ENCODE results near the gene TFF2. TPM values are rescaled to one million over a fixed set of nuclear protein-coding genes. Genes with fewer than 3 reads are reported as not detected.

The TFF2 gene
- total and polyA plus RNA-seq, 3 experiments from 2014 or later: not detected

GRCh38 chr21:42331660-42332059 lies 19.1 kb downstream of the TFF2 start:
- peaks cover 0 to 23% (median 4%) of the 10 kb centered on the region in 3 donors for H3K36me3 Mint-ChIP-seq
- POLR2A ChIA-PET: no interaction called here
- H3K27ac ChIP-seq (ENCODE audit: low read depth, low read length): no peak overlapping the region
- CTCF ChIA-PET: no interaction called here
- peaks cover 14 to 21% (median 18%) of the 10 kb centered on the region in 5 donors for H3K9me3 Mint-ChIP-seq
- H3K4me3 ChIP-seq (ENCODE audit: low read length): no peak overlapping the region
- H3K27ac Mint-ChIP-seq: no peak overlapping the region
- no peaks in the 10 kb centered on the region for H3K27me3 ChIP-seq (ENCODE audit: insufficient read depth, low read length, poor library complexity, severe bottlenecking)
- peaks cover 4 to 8% of the 10 kb centered on the region in 2 donors for H3K27me3 Mint-ChIP-seq
- H3K4me3 Mint-ChIP-seq: no peak overlapping the region
- peaks cover 9% of the 10 kb centered on the region for H3K9me3 ChIP-seq (ENCODE audit: low read length)
- no peaks in the 10 kb centered on the region for H3K4me1 ChIP-seq (ENCODE audit: insufficient read depth, low read length)
- no peaks in the 10 kb centered on the region for H3K36me3 ChIP-seq (ENCODE audit: insufficient read depth, low read length)
- no peaks in the 10 kb centered on the region for H3K4me1 Mint-ChIP-seq
- no peak for DNase-seq

GRCh38 chr21:42330380-42331371 lies 20.1 kb downstream of the TFF2 start:
- no peak for DNase-seq
- Mint-ChIP-seq H3K9me3 (peaks cover 14 to 21% (median 18%) of the 10 kb centered on the region in 5 donors), H3K36me3 (peaks cover 0 to 23% (median 4%) of the 10 kb centered on the region in 3 donors), H3K4me3 (no peak overlapping the region), H3K27me3 (peaks cover 4 to 10% of the 10 kb centered on the region in 2 donors), H3K27ac (peak overlapping the region in 2 of 8 donors; percentile 11 to 43), H3K4me1 (no peaks in the 10 kb centered on the region)
- POLR2A ChIA-PET: no interaction called here
- no peak overlapping the region for H3K4me3 ChIP-seq (ENCODE audit: low read length)
- no peaks in the 10 kb centered on the region for H3K4me1 ChIP-seq (ENCODE audit: insufficient read depth, low read length)
- H3K9me3 ChIP-seq (ENCODE audit: low read length): peaks cover 9% of the 10 kb centered on the region
- CTCF ChIA-PET: no interaction called here
- H3K27ac ChIP-seq (ENCODE audit: low read depth, low read length): no peak overlapping the region
- H3K27me3 ChIP-seq (ENCODE audit: insufficient read depth, low read length, poor library complexity, severe bottlenecking): no peaks in the 10 kb centered on the region
- H3K36me3 ChIP-seq (ENCODE audit: insufficient read depth, low read length): no peaks in the 10 kb centered on the region

- H3K4me1 Mint-ChIP-seq: peaks cover 0 to 2% (median 0%) of the 10 kb centered on the region in 3 donors
- H3K27ac Mint-ChIP-seq: no peak overlapping the region
- ChIA-PET CTCF (interaction anchor here (1.2 kb wide), 1 partner anchor 12 kb away, joined by 3 read pairs; no protein-coding TSS in a partner anchor), POLR2A (no interaction called here)
- H3K4me3 Mint-ChIP-seq: no peak overlapping the region
- Histone ChIP-seq H3K36me3 (ENCODE audit: insufficient read depth, low read length) (no peaks in the 10 kb centered on the region), H3K9me3 (ENCODE audit: low read length) (no peaks in the 10 kb centered on the region), H3K4me1 (ENCODE audit: insufficient read depth, low read length) (no peaks in the 10 kb centered on the region), H3K27ac (ENCODE audit: low read depth, low read length) (no peak overlapping the region), H3K27me3 (ENCODE audit: insufficient read depth, low read length, poor library complexity, severe bottlenecking) (no peaks in the 10 kb centered on the region), H3K4me3 (ENCODE audit: low read length) (no peak overlapping the region)
- peaks cover 7 to 34% of the 10 kb centered on the region in 2 donors for H3K27me3 Mint-ChIP-seq
- no peaks in the 10 kb centered on the region for H3K9me3 Mint-ChIP-seq
- no peaks in the 10 kb centered on the region for H3K36me3 Mint-ChIP-seq
- DNase-seq: no peak
Measured at GRCh38 chr21:42324896-42325295, 25.9 kb downstream of the TFF2 start.

GRCh38 chr21:42321845-42322244 lies 28.9 kb downstream of the TFF2 start:
- POLR2A ChIA-PET: no interaction called here
- H3K27ac ChIP-seq (ENCODE audit: low read depth, low read length): no peak overlapping the region
- H3K27me3 ChIP-seq (ENCODE audit: insufficient read depth, low read length, poor library complexity, severe bottlenecking): no peaks in the 10 kb centered on the region
- no peak for DNase-seq
- H3K36me3 ChIP-seq (ENCODE audit: insufficient read depth, low read length): no peaks in the 10 kb centered on the region
- CTCF ChIA-PET: no interaction called here
- Mint-ChIP-seq H3K27me3 (peaks cover 7 to 34% of the 10 kb centered on the region in 2 donors), H3K27ac (no peak overlapping the region), H3K4me1 (peaks cover 6 to 7% (median 7%) of the 10 kb centered on the region in 3 donors), H3K4me3 (no peak overlapping the region), H3K36me3 (no peaks in the 10 kb centered on the region), H3K9me3 (no peaks in the 10 kb centered on the region)
- no peak overlapping the region for H3K4me3 ChIP-seq (ENCODE audit: low read length)
- no peaks in the 10 kb centered on the region for H3K9me3 ChIP-seq (ENCODE audit: low read length)
- no peaks in the 10 kb centered on the region for H3K4me1 ChIP-seq (ENCODE audit: insufficient read depth, low read length)

GRCh38 chr21:42321231-42321630 lies 29.6 kb downstream of the TFF2 start:
- Histone ChIP-seq H3K27ac (ENCODE audit: low read depth, low read length) (no peak overlapping the region), H3K27me3 (ENCODE audit: insufficient read depth, low read length, poor library complexity, severe bottlenecking) (no peaks in the 10 kb centered on the region), H3K4me3 (ENCODE audit: low read length) (no peak overlapping the region), H3K36me3 (ENCODE audit: insufficient read depth, low read length) (no peaks in the 10 kb centered on the region), H3K4me1 (ENCODE audit: insufficient read depth, low read length) (no peaks in the 10 kb centered on the region), H3K9me3 (ENCODE audit: low read length) (no peaks in the 10 kb centered on the region)
- POLR2A ChIA-PET: no interaction called here
- Mint-ChIP-seq H3K27ac (peak overlapping the region in 1 of 8 donors; percentile 37), H3K4me1 (peaks cover 6 to 7% (median 7%) of the 10 kb centered on the region in 3 donors), H3K36me3 (no peaks in the 10 kb centered on the region), H3K9me3 (no peaks in the 10 kb centered on the region), H3K4me3 (no peak overlapping the region), H3K27me3 (peaks cover 7 to 34% of the 10 kb centered on the region in 2 donors)
- CTCF ChIA-PET: no interaction called here
- DNase-seq: no peak

- H3K4me1 ChIP-seq (ENCODE audit: insufficient read depth, low read length): no peaks in the 10 kb centered on the region
- H3K27ac ChIP-seq (ENCODE audit: low read depth, low read length): no peak overlapping the region
- no peaks in the 10 kb centered on the region for H3K27me3 ChIP-seq (ENCODE audit: insufficient read depth, low read length, poor library complexity, severe bottlenecking)
- Mint-ChIP-seq H3K4me1 (peaks cover 6 to 7% (median 7%) of the 10 kb centered on the region in 3 donors), H3K4me3 (peak overlapping the region in 1 of 7 donors; percentile 15), H3K9me3 (no peaks in the 10 kb centered on the region), H3K27ac (peak overlapping the region in 1 of 8 donors; percentile 48), H3K36me3 (no peaks in the 10 kb centered on the region), H3K27me3 (peaks cover 7 to 33% of the 10 kb centered on the region in 2 donors)
- no peaks in the 10 kb centered on the region for H3K9me3 ChIP-seq (ENCODE audit: low read length)
- no peak for DNase-seq
- no peak overlapping the region for H3K4me3 ChIP-seq (ENCODE audit: low read length)
- CTCF ChIA-PET: no interaction called here
- POLR2A ChIA-PET: no interaction called here
- no peaks in the 10 kb centered on the region for H3K36me3 ChIP-seq (ENCODE audit: insufficient read depth, low read length)
Measured at GRCh38 chr21:42320791-42321190, 30.0 kb downstream of the TFF2 start.

- DNase-seq: no peak
- Mint-ChIP-seq H3K4me3 (peak overlapping the region in 1 of 7 donors; percentile 67), H3K36me3 (no peaks in the 10 kb centered on the region), H3K9me3 (no peaks in the 10 kb centered on the region), H3K27me3 (peaks cover 5 to 26% of the 10 kb centered on the region in 2 donors), H3K4me1 (peaks cover 6 to 7% (median 7%) of the 10 kb centered on the region in 3 donors), H3K27ac (no peak overlapping the region)
- ChIA-PET POLR2A (no interaction called here), CTCF (no interaction called here)
- Histone ChIP-seq H3K4me3 (ENCODE audit: low read length) (no peak overlapping the region), H3K27me3 (ENCODE audit: insufficient read depth, low read length, poor library complexity, severe bottlenecking) (no peaks in the 10 kb centered on the region), H3K9me3 (ENCODE audit: low read length) (no peaks in the 10 kb centered on the region), H3K27ac (ENCODE audit: low read depth, low read length) (no peak overlapping the region), H3K4me1 (ENCODE audit: insufficient read depth, low read length) (no peaks in the 10 kb centered on the region), H3K36me3 (ENCODE audit: insufficient read depth, low read length) (no peaks in the 10 kb centered on the region)
Measured at GRCh38 chr21:42319851-42320572, 30.8 kb downstream of the TFF2 start.

- H3K36me3 Mint-ChIP-seq: no peaks in the 10 kb centered on the region
- H3K9me3 Mint-ChIP-seq: no peaks in the 10 kb centered on the region
- H3K36me3 ChIP-seq (ENCODE audit: insufficient read depth, low read length): no peaks in the 10 kb centered on the region
- H3K4me3 ChIP-seq (ENCODE audit: low read length): no peak overlapping the region
- peaks cover 1 to 21% of the 10 kb centered on the region in 2 donors for H3K27me3 Mint-ChIP-seq
- peak overlapping the region in 3 of 8 donors; percentile 22 to 64 (median 23) for H3K27ac Mint-ChIP-seq
- no peaks in the 10 kb centered on the region for H3K27me3 ChIP-seq (ENCODE audit: insufficient read depth, low read length, poor library complexity, severe bottlenecking)
- no peaks in the 10 kb centered on the region for H3K9me3 ChIP-seq (ENCODE audit: low read length)
- H3K4me3 Mint-ChIP-seq: peak overlapping the region in 2 of 7 donors; percentile 20 to 67
- H3K4me1 Mint-ChIP-seq: peaks cover 6 to 7% (median 7%) of the 10 kb centered on the region in 3 donors
- ChIA-PET CTCF (no interaction called here), POLR2A (no interaction called here)
- no peaks in the 10 kb centered on the region for H3K4me1 ChIP-seq (ENCODE audit: insufficient read depth, low read length)
- no peak for DNase-seq
- H3K27ac ChIP-seq (ENCODE audit: low read depth, low read length): no peak overlapping the region
Measured at GRCh38 chr21:42319376-42319775, 31.4 kb downstream of the TFF2 start.
